Stimulated activated CD4-positive, alpha-beta T cell treated with anti-CD3 and anti-CD28 coated beads, Interleukin-12 subunit alpha, Interleukin-12 subunit beta, amount 100 ng/mL, for 24 hours (primary cell): ENCODE results near the gene RELT.
A peak's percentile ranks its signal among the peaks of the same experiment; 100 is the strongest.

Source experiments
- DNase-seq, 2 experiments: peaks; one replicate each; pipeline ENCODE4 v3.0.0-alpha.2; 2020; ENCODE audit warnings: low read depth in 2 of 2

The RELT gene

GRCh38 chr11:73347067-73347466 is 29.1 kb upstream of the RELT start:
- DNase-seq = no peak

GRCh38 chr11:73348838-73349237 is 27.4 kb upstream of the RELT start:
- no peak for DNase-seq

- DNase-seq = no peak
These were observed 26.6 kb upstream of the RELT start for GRCh38 chr11:73349633-73350032.

- peak; percentile 22 to 34 for DNase-seq
These were observed 25.1 kb upstream of the RELT start for GRCh38 chr11:73350908-73351636.

GRCh38 chr11:73353422-73353821 is 22.8 kb upstream of the RELT start:
- DNase-seq = no peak

- DNase-seq = no peak
These were observed 21.1 kb upstream of the RELT start for GRCh38 chr11:73355109-73355508.

GRCh38 chr11:73356979-73357860 is 19.0 kb upstream of the RELT start:
- no peak for DNase-seq

- DNase-seq = no peak
These were observed 18.1 kb upstream of the RELT start for GRCh38 chr11:73358071-73358470.

GRCh38 chr11:73359341-73359740 is 16.9 kb upstream of the RELT start:
- DNase-seq = no peak

GRCh38 chr11:73359930-73360742 is 16.1 kb upstream of the RELT start:
- DNase-seq = peak in 1 of 2 experiments; percentile 19

- no peak for DNase-seq
These were observed 15.3 kb upstream of the RELT start for GRCh38 chr11:73360743-73361369.

GRCh38 chr11:73361953-73362776 is 14.0 kb upstream of the RELT start:
- DNase-seq = no peak

- no peak for DNase-seq
These were observed 13.1 kb upstream of the RELT start for GRCh38 chr11:73363147-73363546.

GRCh38 chr11:73365352-73366264 is 10.6 kb upstream of the RELT start:
- DNase-seq = no peak

- no peak for DNase-seq
These were observed 10.0 kb upstream of the RELT start for GRCh38 chr11:73366265-73366610.

GRCh38 chr11:73366953-73367352 is 9.2 kb upstream of the RELT start:
- no peak for DNase-seq

- no peak for DNase-seq
These were observed 8.6 kb upstream of the RELT start for GRCh38 chr11:73367482-73368024.

GRCh38 chr11:73372375-73372993 is 3.7 kb upstream of the RELT start:
- no peak for DNase-seq

GRCh38 chr11:73374151-73374550 is 2.0 kb upstream of the RELT start:
- DNase-seq = no peak
